DOHH2 (cell line): ENCODE results near the gene RFESD.

Experiments
- CTCF ChIP-seq: fragments of 200-600 bp; sonication (generic); IDR thresholded peaks from one replicate; pipeline ENCODE4 v1.5.1; 2014; ENCODE audit warnings: antibody characterized with exemption, mild to moderate bottlenecking, low read depth, low read length; ENCODE audit not compliant: poor library complexity, severe bottlenecking
- EZH2phosphoT487 ChIP-seq: fragments of 200-600 bp; sonication (generic); IDR thresholded peaks from 2 replicates; pipeline ENCODE4 v1.6.1; 2017; ENCODE audit warnings: borderline replicate concordance, mild to moderate bottlenecking, antibody characterized with exemption, low read length, moderate library complexity, mixed read lengths

- no peak for TF ChIP-seq CTCF
- no peak for TF ChIP-seq EZH2phosphoT487
Measured at GRCh38 chr5:95624368-95624767, 22.2 kb upstream of the RFESD start.
